D721Med (cell line): ENCODE data around the gene BAZ2B.

ENCODE experiments used
- DNase-seq: peaks from one replicate; pipeline ENCODE4 v3.0.0; 2011; ENCODE audit warnings: low spot score; ENCODE audit not compliant: insufficient read length
- FAIRE-seq: peaks from 2 replicates; lab custom pipeline; 2011; peaks lifted over from hg19 to GRCh38; lab: Jason Lieb, UNC
- TF ChIP-seq, protein P1 (sequence below): IDR thresholded peaks from 2 replicates; pipeline ENCODE4 v1.5.1; 2012; ENCODE audit warnings: mild to moderate bottlenecking, control low read depth; ENCODE audit not compliant: insufficient read depth; ENCODE audit errors: missing control alignments

The BAZ2B gene

DNA sequence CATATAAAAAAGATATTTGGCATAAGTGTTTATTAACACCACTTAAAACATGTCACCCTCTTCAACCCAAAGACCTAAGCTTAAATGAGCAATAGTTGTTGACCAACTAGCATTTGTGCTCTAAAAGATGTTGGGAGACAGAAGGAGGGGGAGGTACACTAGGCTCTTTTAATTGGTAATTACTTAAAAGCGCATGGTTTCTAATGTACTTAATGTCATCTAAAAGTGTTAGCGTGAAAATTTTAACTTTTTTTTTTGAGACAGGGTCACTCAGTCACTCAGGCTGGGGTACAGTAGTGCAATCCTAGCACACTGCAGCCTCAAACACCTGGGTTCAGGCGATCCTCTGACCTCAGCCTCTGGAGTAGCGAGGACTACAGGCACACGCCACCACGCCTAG is 335.3 kb downstream of the BAZ2B start:
- FAIRE-seq: no peak
- no peak for DNase-seq
- TF ChIP-seq, protein P1, sequence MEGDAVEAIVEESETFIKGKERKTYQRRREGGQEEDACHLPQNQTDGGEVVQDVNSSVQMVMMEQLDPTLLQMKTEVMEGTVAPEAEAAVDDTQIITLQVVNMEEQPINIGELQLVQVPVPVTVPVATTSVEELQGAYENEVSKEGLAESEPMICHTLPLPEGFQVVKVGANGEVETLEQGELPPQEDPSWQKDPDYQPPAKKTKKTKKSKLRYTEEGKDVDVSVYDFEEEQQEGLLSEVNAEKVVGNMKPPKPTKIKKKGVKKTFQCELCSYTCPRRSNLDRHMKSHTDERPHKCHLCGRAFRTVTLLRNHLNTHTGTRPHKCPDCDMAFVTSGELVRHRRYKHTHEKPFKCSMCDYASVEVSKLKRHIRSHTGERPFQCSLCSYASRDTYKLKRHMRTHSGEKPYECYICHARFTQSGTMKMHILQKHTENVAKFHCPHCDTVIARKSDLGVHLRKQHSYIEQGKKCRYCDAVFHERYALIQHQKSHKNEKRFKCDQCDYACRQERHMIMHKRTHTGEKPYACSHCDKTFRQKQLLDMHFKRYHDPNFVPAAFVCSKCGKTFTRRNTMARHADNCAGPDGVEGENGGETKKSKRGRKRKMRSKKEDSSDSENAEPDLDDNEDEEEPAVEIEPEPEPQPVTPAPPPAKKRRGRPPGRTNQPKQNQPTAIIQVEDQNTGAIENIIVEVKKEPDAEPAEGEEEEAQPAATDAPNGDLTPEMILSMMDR: no peak

DNA sequence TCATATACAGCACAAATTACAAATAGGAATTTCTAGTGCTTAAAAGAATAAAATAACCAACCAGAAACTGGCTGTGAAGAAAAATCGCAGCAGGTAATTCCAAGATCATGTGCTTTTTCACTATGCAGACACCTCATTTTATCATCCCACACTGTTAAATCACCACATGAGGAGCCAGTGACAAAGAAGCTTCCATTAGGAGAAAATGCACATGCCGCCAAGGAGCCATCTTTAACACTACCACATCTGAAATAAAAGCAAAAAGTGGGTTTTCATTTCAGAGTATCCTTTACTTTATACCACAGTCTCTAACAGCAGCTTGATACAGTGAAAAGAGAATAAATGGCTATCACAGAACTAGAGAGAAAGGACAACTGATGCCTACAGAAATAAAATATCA is 336.6 kb downstream of the BAZ2B start:
- no peak for DNase-seq
- no peak for FAIRE-seq
- TF ChIP-seq, protein P1: no peak

DNA sequence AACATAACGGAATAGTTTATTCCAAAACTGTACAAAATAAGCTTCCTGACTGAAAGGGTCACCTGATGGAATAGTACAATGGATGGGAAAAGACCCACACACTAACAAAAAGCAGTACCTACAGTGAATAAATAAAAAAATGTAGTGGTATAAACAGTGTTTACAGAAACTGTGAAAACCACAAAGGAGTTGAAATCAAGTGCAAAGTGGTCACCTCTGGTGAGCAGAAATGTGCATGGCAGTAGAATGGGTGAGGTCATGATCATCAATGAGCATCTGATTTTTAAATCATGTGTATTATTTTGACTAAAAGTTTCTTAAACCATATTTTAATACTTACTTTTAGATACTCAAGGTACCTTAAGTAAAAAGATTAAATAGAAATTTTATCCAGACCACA is 341.2 kb downstream of the BAZ2B start:
- DNase-seq (no peak), FAIRE-seq (no peak)
- TF ChIP-seq, protein P1: no peak

DNA sequence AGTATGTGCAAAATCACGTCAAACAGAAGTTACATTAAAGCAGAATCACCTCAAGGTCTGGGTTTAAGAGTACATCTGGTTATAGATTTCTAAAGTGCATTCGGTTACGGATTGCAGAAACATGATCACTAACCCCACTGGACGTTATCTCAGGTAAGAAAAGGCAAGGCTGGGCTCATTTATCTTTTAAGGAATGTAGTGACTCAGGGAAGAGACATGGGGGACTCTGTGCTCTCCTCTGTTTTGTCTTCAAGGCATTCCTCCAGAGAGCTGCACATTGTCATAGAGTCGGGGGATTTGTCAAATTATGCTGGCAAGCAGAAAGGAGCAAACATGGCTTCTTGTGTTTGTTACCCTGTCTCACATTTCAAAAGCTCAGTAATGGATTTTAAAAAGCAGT is 344.2 kb downstream of the BAZ2B start:
- TF ChIP-seq, protein P1: no peak
- no peak for FAIRE-seq
- DNase-seq: no peak

DNA sequence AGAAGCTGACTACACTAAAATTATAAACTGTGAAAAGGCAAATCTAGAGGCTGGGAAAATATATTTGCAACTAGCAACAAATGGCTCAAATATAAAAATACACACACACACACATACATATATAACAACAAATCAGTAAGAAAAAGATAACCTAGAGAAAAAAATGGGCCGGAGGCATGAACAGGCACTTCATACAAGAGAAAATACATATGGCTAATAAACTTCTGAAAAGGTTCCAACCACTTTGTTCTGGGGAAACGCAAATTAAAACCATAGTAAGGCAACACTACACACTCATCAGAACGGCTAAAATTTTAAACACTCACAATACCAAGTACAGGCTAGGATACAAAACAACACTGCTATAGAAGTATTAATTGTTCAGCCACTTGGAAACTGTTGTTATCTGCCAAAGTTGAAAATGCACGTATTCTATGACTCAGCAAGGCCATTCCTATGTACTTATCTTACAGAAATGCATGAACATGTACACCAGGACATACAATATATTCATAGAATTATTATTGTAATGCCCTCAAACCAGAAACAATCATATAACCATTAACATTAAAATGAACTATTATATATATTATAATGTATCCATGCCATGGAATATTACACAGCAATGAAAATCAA is 345.5 kb downstream of the BAZ2B start:
- TF ChIP-seq, protein P1: no peak
- FAIRE-seq (no peak), DNase-seq (no peak)
